ENCODE measurements around the gene RAB10.

DNA sequence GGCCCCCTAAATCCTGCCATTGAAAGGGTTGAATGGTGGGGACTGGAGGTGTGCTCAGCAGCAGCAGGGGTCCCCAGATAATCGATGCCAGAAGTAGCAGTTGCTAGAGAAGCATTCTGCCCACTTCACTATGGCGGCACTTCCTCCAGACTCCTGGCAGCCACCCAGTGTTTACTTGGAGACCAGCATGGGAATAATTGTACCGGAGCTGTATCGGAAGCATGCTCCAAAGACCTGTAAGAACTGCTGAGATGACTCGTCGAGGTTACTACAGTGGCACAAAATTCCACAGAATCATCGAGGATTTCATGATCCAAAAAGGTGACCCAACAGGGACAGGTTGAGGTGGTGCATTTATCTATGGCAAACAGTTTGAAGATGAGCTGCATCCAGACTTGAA is 128.0 kb downstream of the RAB10 start:
- TF ChIP-seq, protein P1, sequence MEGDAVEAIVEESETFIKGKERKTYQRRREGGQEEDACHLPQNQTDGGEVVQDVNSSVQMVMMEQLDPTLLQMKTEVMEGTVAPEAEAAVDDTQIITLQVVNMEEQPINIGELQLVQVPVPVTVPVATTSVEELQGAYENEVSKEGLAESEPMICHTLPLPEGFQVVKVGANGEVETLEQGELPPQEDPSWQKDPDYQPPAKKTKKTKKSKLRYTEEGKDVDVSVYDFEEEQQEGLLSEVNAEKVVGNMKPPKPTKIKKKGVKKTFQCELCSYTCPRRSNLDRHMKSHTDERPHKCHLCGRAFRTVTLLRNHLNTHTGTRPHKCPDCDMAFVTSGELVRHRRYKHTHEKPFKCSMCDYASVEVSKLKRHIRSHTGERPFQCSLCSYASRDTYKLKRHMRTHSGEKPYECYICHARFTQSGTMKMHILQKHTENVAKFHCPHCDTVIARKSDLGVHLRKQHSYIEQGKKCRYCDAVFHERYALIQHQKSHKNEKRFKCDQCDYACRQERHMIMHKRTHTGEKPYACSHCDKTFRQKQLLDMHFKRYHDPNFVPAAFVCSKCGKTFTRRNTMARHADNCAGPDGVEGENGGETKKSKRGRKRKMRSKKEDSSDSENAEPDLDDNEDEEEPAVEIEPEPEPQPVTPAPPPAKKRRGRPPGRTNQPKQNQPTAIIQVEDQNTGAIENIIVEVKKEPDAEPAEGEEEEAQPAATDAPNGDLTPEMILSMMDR (IDR thresholded peaks at IDR 0.05), result no peak
- no peak for TF ChIP-seq POLR2A (IDR thresholded peaks at IDR 0.05)

Data from upper lobe of left lung (tissue), 4 donors.